A549 (cell line): ENCODE data around the gene BSPRY. TPM values are rescaled to one million over a fixed set of nuclear protein-coding genes. Genes with fewer than 3 reads are reported as not detected.
"Not testable (repeated sequence)": the region's sequence is repeated elsewhere in the genome, so short reads cannot be mapped to it uniquely, and the experiment has no call there.

Experiments used
- ATAC-seq, 2 experiments: fragments of 200-7000 bp in 1 of 2; fragments of >200 bp in 1 of 2; cut with Nextera tagmentation in 1 of 2; cut with Tn5 transposase in 1 of 2; 3 replicates each; pipeline versions ENCODE4 v1.8.0 to v1.9.1; 2018 to 2020; ENCODE audit warnings: mild to moderate bottlenecking in 1 of 2, moderate library complexity in 1 of 2
- CTCF ChIA-PET: fragments of 300-600 bp; sonication (Branson Sonifier 250); formaldehyde crosslinking; extraction: SDS; loops from one replicate; lab custom pipeline; 2021; ENCODE audit warnings: antibody characterized with exemption, inconsistent platforms; lab: Yijun Ruan, JAX
- POLR2A ChIA-PET: fragments of 350-600 bp; formaldehyde crosslinking; extraction: SDS; loops from one replicate; lab custom pipeline; 2021; ENCODE audit warnings: antibody characterized with exemption, inconsistent platforms; lab: Yijun Ruan, JAX
- DNase-seq, 2 experiments: peaks; one replicate each; pipeline versions ENCODE4 v3.0.0 to v3.0.0-alpha.2; 2011 to 2016; ENCODE audit warnings: low read depth in 1 of 2, low spot score in 1 of 2
- FAIRE-seq: peaks from 2 replicates; lab custom pipeline; 2011; peaks lifted over from hg19 to GRCh38; lab: Jason Lieb, UNC
- H3K27ac ChIP-seq, 2 experiments: fragments of >200 bp; sonication (Bioruptor Twin); formaldehyde crosslinking; 3 replicates each; pipeline ENCODE4 v1.5.1; 2016 to 2017
- H3K4me1 ChIP-seq: fragments of >200 bp; sonication (Bioruptor Twin); formaldehyde crosslinking; 3 replicates; pipeline ENCODE4 v1.6.1; 2016
- H3K4me2 ChIP-seq: fragments of >200 bp; sonication (Bioruptor Twin); formaldehyde crosslinking; 3 replicates; pipeline ENCODE4 v1.6.1; 2016
- H3K4me3 ChIP-seq: fragments of >200 bp; sonication (Bioruptor Twin); formaldehyde crosslinking; 3 replicates; pipeline ENCODE4 v1.5.1; 2016
- H3K9me3 ChIP-seq: fragments of >200 bp; sonication (Bioruptor Twin); formaldehyde crosslinking; 3 replicates; pipeline ENCODE4 v1.6.1; 2016
- BCL3 ChIP-seq: fragments of >200 bp; sonication (Bioruptor Twin); formaldehyde crosslinking; IDR thresholded peaks from 3 replicates; pipeline ENCODE4 v1.6.1; 2016
- CHD2 ChIP-seq: fragments of 150-350 bp; IDR thresholded peaks from 2 replicates; pipeline ENCODE4 v1.6.1; 2014; ENCODE audit warnings: low read length; ENCODE audit not compliant: partially characterized antibody
- CHD4 ChIP-seq: fragments of 200-600 bp; sonication (generic); IDR thresholded peaks from 2 replicates; pipeline ENCODE4 v1.6.1; 2016; ENCODE audit warnings: antibody characterized with exemption, mild to moderate bottlenecking, borderline replicate concordance
- EHF ChIP-seq: fragments of 250-450 bp; sonication (Bioruptor Pico); IDR thresholded peaks from 2 replicates; pipeline ENCODE4 v1.5.0; 2020; ENCODE audit warnings: mild to moderate bottlenecking
- ELK1 ChIP-seq: fragments of 150-350 bp; IDR thresholded peaks from 2 replicates; pipeline ENCODE4 v1.6.1; 2014; ENCODE audit warnings: low read depth, mild to moderate bottlenecking, low read length
- ESRRA ChIP-seq: fragments of 150-350 bp; IDR thresholded peaks from 2 replicates; pipeline ENCODE4 v1.6.1; 2014; ENCODE audit warnings: mild to moderate bottlenecking, low read length, borderline replicate concordance
- FOSL2 ChIP-seq, 2 experiments: fragments of 450-650 bp in 1 of 2; fragments of >200 bp in 1 of 2; sonication (Bioruptor Twin) in 1 of 2; formaldehyde crosslinking; IDR thresholded peaks; 2 replicates each; pipeline versions ENCODE4 v1.5.0 to v1.6.1; 2016 to 2020; ENCODE audit warnings: mild to moderate bottlenecking in 1 of 2, moderate library complexity in 1 of 2
- HMGXB4 ChIP-seq: fragments of 250-450 bp; sonication (Bioruptor Pico); IDR thresholded peaks from 2 replicates; pipeline ENCODE4 v1.5.0; 2021; ENCODE audit warnings: mild to moderate bottlenecking, moderate library complexity, borderline replicate concordance
- JUN ChIP-seq, 2 experiments: fragments of >200 bp; sonication (Bioruptor Twin); formaldehyde crosslinking; IDR thresholded peaks; 2 replicates in 1 of 2; 3 replicates in 1 of 2; pipeline ENCODE4 v1.6.1; 2016 to 2017
- JUNB ChIP-seq: fragments of >200 bp; sonication (Bioruptor Twin); formaldehyde crosslinking; IDR thresholded peaks from 2 replicates; pipeline ENCODE4 v1.6.1; 2016
- KDM1A ChIP-seq: fragments of 200-600 bp; sonication (generic); IDR thresholded peaks from 2 replicates; pipeline ENCODE4 v1.6.1; 2016; ENCODE audit warnings: low read depth, mild to moderate bottlenecking
- MAX ChIP-seq: IDR thresholded peaks from 2 replicates; pipeline ENCODE4 v1.6.1; 2012
- MAZ ChIP-seq: fragments of 150-350 bp; IDR thresholded peaks from 2 replicates; pipeline ENCODE4 v1.6.1; 2014; ENCODE audit warnings: antibody characterized with exemption, low read depth, low read length, borderline replicate concordance
- MYC ChIP-seq: IDR thresholded peaks from 2 replicates; pipeline ENCODE4 v1.6.1; 2012; ENCODE audit warnings: mild to moderate bottlenecking, inconsistent platforms, low read length, improper control_type of control experiment, borderline replicate concordance
- NPAS2 ChIP-seq: fragments of 250-450 bp; sonication (Bioruptor Pico); IDR thresholded peaks from 2 replicates; pipeline ENCODE4 v1.8.0; 2022; ENCODE audit warnings: mild to moderate bottlenecking, moderate library complexity, borderline replicate concordance
- PBX3 ChIP-seq: IDR thresholded peaks from 2 replicates; pipeline ENCODE4 v1.6.1; 2012
- PHF8 ChIP-seq: fragments of 200-600 bp; sonication (generic); IDR thresholded peaks from 2 replicates; pipeline ENCODE4 v1.6.1; 2016; ENCODE audit warnings: low read depth, mild to moderate bottlenecking, antibody characterized with exemption, moderate library complexity, borderline replicate concordance
- POLR2A ChIP-seq: IDR thresholded peaks from 2 replicates; pipeline ENCODE4 v1.6.1; 2012; ENCODE audit warnings: mild to moderate bottlenecking, low read length
- POLR2AphosphoS2 ChIP-seq: conservative IDR thresholded peaks from 2 replicates; pipeline ENCODE4 v1.6.1; 2012; ENCODE audit warnings: low read length, improper control_type of control experiment, inconsistent platforms
- SREBF2 ChIP-seq: fragments of 450-650 bp; IDR thresholded peaks from 2 replicates; pipeline ENCODE4 v1.6.1; 2014; ENCODE audit warnings: mild to moderate bottlenecking, moderate library complexity
- WGBS: methylation state at CpG from one replicate; pipeline ENCODE4 v1.1.6; 2017; ENCODE audit errors: missing lambda C conversion rate; 5-methylcytosine and 5-hydroxymethylcytosine counted together
- polyA plus RNA-seq, 4 experiments: library from polyadenylated mRNA; depleted of rRNA in 3 of 4; stranded (reverse); fragments of >200 nt; fragmentation: RNase III in 1 of 4; extraction: RNeasy Plus Mini Kit Qiagen cat#74134 plus additional on column Dnase treatment in 1 of 4; gene quantifications; 2 replicates in 3 of 4; 3 replicates in 1 of 4; pipeline ENCODE4 v1.2.3, GENCODE V29; 2011 to 2017

BSPRY gene
- polyA plus RNA-seq, 2 of the 4 experiments (the other 2 are of a cell fraction), result 0.05 to 0.06 TPM

- no peaks in the 10 kb centered on the region for H3K9me3 ChIP-seq
- H3K4me1 ChIP-seq, result peaks cover 4% of the 10 kb centered on the region; the same call in 2 of the 3 replicates
- peak; percentile 22 for DNase-seq
- ChIA-PET CTCF (interaction anchor here (0.6 to 2.7 kb wide), 5 partner anchors 13 to 733 kb away, joined by 3 to 9 read pairs (median 4); partner anchors contain the start of gene ALAD), POLR2A (interaction anchor here (0.7 to 1.5 kb wide), 5 partner anchors 8 to 100 kb away, joined by 3 to 9 read pairs (median 4); partner anchors contain the start of genes CDC26, PRPF4 and WDR31)
- 61% methylated on average over 5 of the region's 6 CpGs for WGBS
- no peak for FAIRE-seq
- ATAC-seq, result no peak
- no peak for TF ChIP-seq NPAS2 (CRISPR knock-in tag)
- TF ChIP-seq SREBF2, result no peak
- no peak for TF ChIP-seq POLR2AphosphoS2
- TF ChIP-seq EHF (CRISPR knock-in tag), result no peak
- no peak for TF ChIP-seq ESRRA
- no peak for TF ChIP-seq CHD2
- TF ChIP-seq CHD4, result no peak
- no peak for TF ChIP-seq MAZ
- H3K4me2 ChIP-seq, result peak overlapping the region; percentile 99
- H3K4me3 ChIP-seq, result peak overlapping the region; percentile 58
- peak overlapping the region; percentile 81 to 93; a peak in 4 of 6 replicates for H3K27ac ChIP-seq
Observed at GRCh38 chr9:113375057-113376023, 26.0 kb downstream of the BSPRY start.

GRCh38 chr9:113376634-113377567, 27.6 kb downstream of the BSPRY start, which contains the start of gene HDHD3:
Gene HDHD3 (minus strand): TSS chr9:113376986. CDS start chr9:113374354, 2,632 bp downstream.
- DNase-seq (peak; percentile 87 to 92), ATAC-seq (peak; percentile 90 to 95), FAIRE-seq (no peak)
- H3K27ac ChIP-seq, result peak within 1 kb of the TSS; percentile 81 to 93
- TF ChIP-seq JUN (IDR thresholded peaks at IDR 0.05), result peak; percentile 66 to 77; a peak in 3 of 5 replicates
- no peak for TF ChIP-seq ELK1
- no peak for TF ChIP-seq HMGXB4
- TF ChIP-seq BCL3, result peak; percentile 70; the same call in 1 of the 3 replicates
- TF ChIP-seq MYC, result 0 out of 2 replicates have a peak, but pooled peaks have one; percentile 44
- no peak for TF ChIP-seq FOSL2 (IDR thresholded peaks at IDR 0.05)
- TF ChIP-seq FOSL2 (CRISPR knock-in tag; IDR thresholded peaks at IDR 0.05), result 0 out of 2 replicates have a peak, but pooled peaks have one; percentile 10
- TF ChIP-seq MAX, result peak; percentile 41; the same call in 1 of the 2 replicates
- TF ChIP-seq PBX3, result 0 out of 2 replicates have a peak, but pooled peaks have one; percentile 18
- TF ChIP-seq KDM1A, result no peak
- peak; percentile 77; the same call in 1 of the 2 replicates for TF ChIP-seq PHF8
- TF ChIP-seq POLR2A, result peak; percentile 82
- TF ChIP-seq JUNB, result no peak
- CTCF ChIA-PET, result interaction anchor here (0.7 to 2.7 kb wide), 6 partner anchors 12 to 215 kb away, joined by 3 to 9 read pairs (median 3); partner anchors contain the start of genes ALAD, C9orf43 and POLE3
- no peaks in the 10 kb centered on the region for H3K9me3 ChIP-seq
- peak within 1 kb of the TSS; percentile 99 for H3K4me2 ChIP-seq
- POLR2A ChIA-PET, result interaction anchor here (0.6 to 1.5 kb wide), 13 partner anchors 8 to 217 kb away, joined by 3 to 15 read pairs (median 3); partner anchors contain the start of genes ALAD, C9orf43, FKBP15 and POLE3
- 4% methylated on average over 30 of the region's 74 CpGs for WGBS
- H3K4me3 ChIP-seq, result peak within 1 kb of the TSS; percentile 58
- peaks cover 8% of the 10 kb centered on the region; the same call in 2 of the 3 replicates for H3K4me1 ChIP-seq

- CTCF ChIA-PET, H3K4me2 ChIP-seq, H3K4me3 ChIP-seq, H3K9me3 ChIP-seq, ATAC-seq, H3K4me1 ChIP-seq, FAIRE-seq, POLR2A ChIA-PET, H3K27ac ChIP-seq, DNase-seq: not testable (repeated sequence)
- WGBS, result 84% methylated on average over 23 of the region's 24 CpGs
Observed at GRCh38 chr9:113379094-113379828, 29.9 kb downstream of the BSPRY start.
